Right atrium auricular region (tissue), 2 donors: Measurements from ENCODE around the gene FBXL7. TPM values are rescaled to one million over a fixed set of nuclear protein-coding genes. Genes with fewer than 3 reads are reported as not detected.

ENCODE experiments used
- DNase-seq: peaks from one replicate; pipeline ENCODE4 v3.0.0-alpha.2; 2019; ENCODE audit warnings: low spot score
- H3K27ac ChIP-seq, 2 donors: fragments of 200-600 bp; sonication (generic); 1 replicate in 1 of 2; 2 replicates in 1 of 2; pipeline ENCODE4 v1.5.1; 2016 to 2019
- H3K27me3 ChIP-seq, 2 donors: fragments of 200-600 bp; sonication (generic); one replicate each; pipeline versions ENCODE4 v1.5.1 to v1.6.0; 2017 to 2019
- H3K36me3 ChIP-seq: fragments of 200-600 bp; sonication (generic); one replicate; pipeline ENCODE4 v1.5.1; 2016
- H3K4me1 ChIP-seq, 2 donors: fragments of 200-600 bp; sonication (generic); one replicate each; pipeline versions ENCODE4 v1.5.1 to v1.6.0; 2017 to 2019
- H3K4me3 ChIP-seq, 2 donors: fragments of 200-600 bp; sonication (generic); 1 replicate in 1 of 2; 2 replicates in 1 of 2; pipeline ENCODE4 v1.5.1; 2017 to 2019; ENCODE audit warnings: mild to moderate bottlenecking in 1 of 2, moderate library complexity in 1 of 2
- H3K9me3 ChIP-seq, 2 donors: fragments of 200-600 bp; sonication (generic); one replicate each; pipeline ENCODE4 v1.5.1; 2019
- total RNA-seq, 2 donors: library from RNA; depleted of rRNA; stranded (reverse); fragments of >200 nt; gene quantifications; one replicate each; pipeline ENCODE4 v1.1.0, GENCODE V29; 2016
- TF ChIP-seq, protein P1 (sequence below), 2 donors: fragments of 200-600 bp; sonication (generic); IDR thresholded peaks; one replicate each; pipeline ENCODE4 v1.5.1; 2019; ENCODE audit warnings: antibody characterized with exemption in 2 of 2

The FBXL7 gene
- total RNA-seq, 2 donors from 2014 or later, result 16.6 to 18.4 TPM

- no peak for DNase-seq
- TF ChIP-seq, protein P1, sequence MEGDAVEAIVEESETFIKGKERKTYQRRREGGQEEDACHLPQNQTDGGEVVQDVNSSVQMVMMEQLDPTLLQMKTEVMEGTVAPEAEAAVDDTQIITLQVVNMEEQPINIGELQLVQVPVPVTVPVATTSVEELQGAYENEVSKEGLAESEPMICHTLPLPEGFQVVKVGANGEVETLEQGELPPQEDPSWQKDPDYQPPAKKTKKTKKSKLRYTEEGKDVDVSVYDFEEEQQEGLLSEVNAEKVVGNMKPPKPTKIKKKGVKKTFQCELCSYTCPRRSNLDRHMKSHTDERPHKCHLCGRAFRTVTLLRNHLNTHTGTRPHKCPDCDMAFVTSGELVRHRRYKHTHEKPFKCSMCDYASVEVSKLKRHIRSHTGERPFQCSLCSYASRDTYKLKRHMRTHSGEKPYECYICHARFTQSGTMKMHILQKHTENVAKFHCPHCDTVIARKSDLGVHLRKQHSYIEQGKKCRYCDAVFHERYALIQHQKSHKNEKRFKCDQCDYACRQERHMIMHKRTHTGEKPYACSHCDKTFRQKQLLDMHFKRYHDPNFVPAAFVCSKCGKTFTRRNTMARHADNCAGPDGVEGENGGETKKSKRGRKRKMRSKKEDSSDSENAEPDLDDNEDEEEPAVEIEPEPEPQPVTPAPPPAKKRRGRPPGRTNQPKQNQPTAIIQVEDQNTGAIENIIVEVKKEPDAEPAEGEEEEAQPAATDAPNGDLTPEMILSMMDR (IDR thresholded peaks at IDR 0.05), result no peak
These were observed 306.6 kb downstream of the FBXL7 start for GRCh38 chr5:15806613-15807012.

GRCh38 chr5:15807248-15807647 lies 307.3 kb downstream of the FBXL7 start:
- TF ChIP-seq, protein P1 (IDR thresholded peaks at IDR 0.05), result no peak
- Histone ChIP-seq H3K4me3 (no peak overlapping the region), H3K4me1 (peaks cover 0 to 25% of the 10 kb centered on the region in 2 donors), H3K27ac (peak overlapping the region; percentile 17 to 48), H3K9me3 (peaks cover 0 to 8% of the 10 kb centered on the region in 2 donors), H3K36me3 (no peaks in the 10 kb centered on the region), H3K27me3 (no peaks in the 10 kb centered on the region)
- no peak for DNase-seq

More at GRCh38 chr5:15806613-15807012, 306.6 kb downstream of the FBXL7 start:
- H3K9me3 ChIP-seq, result peaks cover 0 to 8% of the 10 kb centered on the region in 2 donors
- H3K27me3 ChIP-seq, result no peaks in the 10 kb centered on the region
- H3K4me1 ChIP-seq, result peaks cover 0 to 25% of the 10 kb centered on the region in 2 donors
- H3K27ac ChIP-seq, result no peak overlapping the region
- H3K36me3 ChIP-seq, result no peaks in the 10 kb centered on the region
- no peak overlapping the region for H3K4me3 ChIP-seq

- H3K4me1 ChIP-seq, result peaks cover 0 to 25% of the 10 kb centered on the region in 2 donors
- peak overlapping the region; percentile 17 to 48 for H3K27ac ChIP-seq
- no peak overlapping the region for H3K4me3 ChIP-seq
- H3K36me3 ChIP-seq, result no peaks in the 10 kb centered on the region
- TF ChIP-seq, protein P1 (IDR thresholded peaks at IDR 0.05), result peak in 1 of 2 donors; percentile 37
- no peaks in the 10 kb centered on the region for H3K27me3 ChIP-seq
- peaks cover 0 to 8% of the 10 kb centered on the region in 2 donors for H3K9me3 ChIP-seq
- DNase-seq, result no peak
These were observed 307.9 kb downstream of the FBXL7 start for GRCh38 chr5:15807871-15808270.

GRCh38 chr5:15808577-15808976 lies 308.6 kb downstream of the FBXL7 start:
- peaks cover 0 to 8% of the 10 kb centered on the region in 2 donors for H3K9me3 ChIP-seq
- H3K27ac ChIP-seq, result peak overlapping the region; percentile 17 to 48
- TF ChIP-seq, protein P1 (IDR thresholded peaks at IDR 0.05), result no peak
- H3K27me3 ChIP-seq, result no peaks in the 10 kb centered on the region
- peaks cover 0 to 25% of the 10 kb centered on the region in 2 donors for H3K4me1 ChIP-seq
- no peak overlapping the region for H3K4me3 ChIP-seq
- no peak for DNase-seq
- no peaks in the 10 kb centered on the region for H3K36me3 ChIP-seq

DNA sequence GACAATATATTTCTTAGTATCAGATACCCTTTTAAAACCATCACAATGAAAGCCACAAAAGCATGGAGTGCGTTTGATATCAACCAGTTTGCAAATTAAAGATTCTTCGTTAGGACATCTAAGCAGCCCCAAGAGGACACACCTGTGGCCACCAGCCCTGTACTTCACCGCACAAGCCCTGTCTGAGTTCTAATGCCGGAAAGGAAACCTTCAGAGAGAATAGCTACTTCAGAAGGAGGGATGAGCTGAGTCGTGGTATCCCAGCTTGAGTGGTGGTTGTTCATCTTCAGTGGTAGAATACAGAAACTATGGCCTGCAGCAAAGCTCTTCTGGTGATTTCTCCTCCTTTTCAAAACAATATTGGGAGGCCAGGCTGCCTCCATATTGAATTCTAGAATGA lies 319.6 kb downstream of the FBXL7 start:
- H3K4me1 ChIP-seq, result no peaks in the 10 kb centered on the region
- DNase-seq, result no peak
- TF ChIP-seq, protein P1 (IDR thresholded peaks at IDR 0.05), result no peak
- H3K27me3 ChIP-seq, result no peaks in the 10 kb centered on the region
- H3K4me3 ChIP-seq, result no peak overlapping the region
- H3K27ac ChIP-seq, result no peak overlapping the region
- no peaks in the 10 kb centered on the region for H3K9me3 ChIP-seq
- H3K36me3 ChIP-seq, result no peaks in the 10 kb centered on the region

- no peaks in the 10 kb centered on the region for H3K27me3 ChIP-seq
- no peaks in the 10 kb centered on the region for H3K4me1 ChIP-seq
- TF ChIP-seq, protein P1 (IDR thresholded peaks at IDR 0.05), result no peak
- no peaks in the 10 kb centered on the region for H3K36me3 ChIP-seq
- DNase-seq, result no peak
- H3K4me3 ChIP-seq, result no peak overlapping the region
- no peaks in the 10 kb centered on the region for H3K9me3 ChIP-seq
- H3K27ac ChIP-seq, result no peak overlapping the region
These were observed 321.5 kb downstream of the FBXL7 start for GRCh38 chr5:15821506-15821905.
